Caco-2 (cell line): Measurements from ENCODE around the gene REX1BD. TPM values are rescaled to one million over a fixed set of nuclear protein-coding genes. Genes with fewer than 3 reads are reported as not detected.

Source experiments
- BruUV-seq: library from RNA; stranded (reverse); fragments of 400-500 nt; replicated peaks from 2 replicates; lab custom pipeline; 2021; lab: Mats Ljungman, UMichigan
- CTCF ChIA-PET: fragments of 300-600 bp; sonication (Branson Sonifier 250); formaldehyde crosslinking; loops from one replicate; lab custom pipeline; 2022; ENCODE audit warnings: antibody characterized with exemption; lab: Charles Lee
- POLR2A ChIA-PET: fragments of 300-600 bp; sonication (Branson Sonifier 250); formaldehyde crosslinking; loops from one replicate; lab custom pipeline; 2022; ENCODE audit warnings: antibody characterized with exemption; lab: Charles Lee
- DNase-seq, 2 experiments: peaks; one replicate each; pipeline versions ENCODE4 v3.0.0 to v3.0.0-alpha.2; 2020 to 2022
- H3K27me3 ChIP-seq: replicated peaks from 2 replicates; pipeline ENCODE4 v1.6.0; 2011; ENCODE audit warnings: low read length; ENCODE audit not compliant: control insufficient read depth, insufficient read depth
- H3K36me3 ChIP-seq: 2 replicates; pipeline ENCODE4 v1.5.1; 2011; ENCODE audit warnings: low read length; ENCODE audit not compliant: control insufficient read depth, insufficient read depth
- H3K4me1 ChIP-seq: fragments of 250-450 bp; sonication (Bioruptor Pico); 2 replicates; pipeline ENCODE4 v1.5.1; 2020; ENCODE audit warnings: mild to moderate bottlenecking
- H3K4me3 ChIP-seq: 2 replicates; pipeline ENCODE4 v1.5.1; 2011; ENCODE audit warnings: low read depth, mild to moderate bottlenecking, control low read depth, low read length
- H3K9me3 ChIP-seq: fragments of 250-450 bp; sonication (Bioruptor Pico); 2 replicates; pipeline ENCODE4 v1.5.1; 2020; ENCODE audit warnings: mild to moderate bottlenecking, moderate library complexity
- H3K27ac Mint-ChIP-seq: one replicate; pipeline ENCODE4 v1.8.0; 2022; ENCODE audit warnings: mixed read lengths; ENCODE audit not compliant: unreplicated experiment
- H3K27me3 Mint-ChIP-seq: one replicate; pipeline ENCODE4 v1.8.0; 2022; ENCODE audit warnings: mixed read lengths; ENCODE audit not compliant: insufficient read depth, unreplicated experiment
- H3K36me3 Mint-ChIP-seq: one replicate; pipeline ENCODE4 v1.8.0; 2022; ENCODE audit warnings: mild to moderate bottlenecking, mixed read lengths; ENCODE audit not compliant: insufficient read depth, unreplicated experiment
- H3K4me1 Mint-ChIP-seq: one replicate; pipeline ENCODE4 v1.8.0; 2022; ENCODE audit warnings: low read depth, mixed read lengths; ENCODE audit not compliant: unreplicated experiment
- H3K4me3 Mint-ChIP-seq: one replicate; pipeline ENCODE4 v1.8.0; 2022; ENCODE audit warnings: mild to moderate bottlenecking, moderate library complexity, mixed read lengths; ENCODE audit not compliant: unreplicated experiment
- H3K9me3 Mint-ChIP-seq: one replicate; pipeline ENCODE4 v1.8.0; 2022; ENCODE audit warnings: mixed read lengths; ENCODE audit not compliant: unreplicated experiment
- intact Hi-C: fragments of 100-400 bp; cut with micrococcal nuclease; formaldehyde crosslinking; loops from one replicate; pipeline ENCODE4 v1.10.0; 2022; ENCODE audit not compliant: unreplicated experiment
- total RNA-seq: library from RNA; stranded (reverse); gene quantifications from 2 replicates; pipeline ENCODE4 v1.2.3, GENCODE V29; 2022
- TF ChIP-seq, protein P1 (sequence below), 2 experiments: fragments of 200-600 bp in 1 of 2; IDR thresholded peaks; 1 replicate in 1 of 2; 2 replicates in 1 of 2; pipeline versions ENCODE4 v1.5.1 to v1.8.0; 2011 to 2022; ENCODE audit warnings: antibody characterized with exemption in 1 of 2, control low read depth in 1 of 2, inconsistent platforms in 1 of 2, low read depth in 1 of 2, low read length in 1 of 2, mild to moderate bottlenecking in 1 of 2, moderate library complexity in 1 of 2; ENCODE audit not compliant: insufficient read depth in 1 of 2, severe bottlenecking in 1 of 2, unreplicated experiment in 1 of 2

Gene REX1BD
- total RNA-seq, 1 experiment from 2014 or later, result 48.3 TPM

DNA sequence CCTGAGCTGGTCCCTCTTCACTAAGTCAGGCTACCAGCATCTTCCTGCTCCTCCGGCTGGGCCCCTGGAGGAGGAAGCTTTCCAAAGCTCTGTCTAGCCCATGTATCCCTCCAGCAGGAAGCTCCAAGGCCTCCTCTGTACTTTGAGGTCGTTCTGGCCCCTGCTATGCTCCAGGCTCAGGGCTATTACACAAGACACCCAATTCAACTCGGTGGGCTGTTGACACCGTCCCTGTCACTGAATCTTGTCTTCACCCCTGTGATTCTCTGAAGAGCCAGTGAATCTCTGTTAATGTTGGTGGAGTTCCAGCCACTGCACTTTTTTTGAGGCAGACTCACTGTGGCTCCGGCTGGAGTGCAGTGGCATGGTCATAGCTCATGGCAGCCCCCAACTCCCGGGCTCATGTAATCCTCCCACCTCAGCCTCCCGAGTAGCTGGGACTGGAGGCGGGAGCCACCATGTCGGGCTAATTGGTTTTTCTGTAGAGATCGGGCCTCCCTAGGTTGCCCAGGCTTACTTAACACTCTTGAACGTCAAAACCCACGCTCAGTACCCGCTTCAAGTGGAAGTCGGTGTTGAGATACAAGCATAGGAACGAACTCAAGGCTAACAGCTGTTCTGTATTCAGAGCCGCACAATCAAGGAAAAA is 512 bp upstream of the REX1BD start:
- POLR2A ChIA-PET, result interaction anchor here (0.6 to 1.3 kb wide), 3 partner anchors 14 to 243 kb away, joined by 3 to 5 read pairs (median 4); partner anchors contain the start of gene UBA52
- Histone ChIP-seq H3K4me1 (no peaks in the 10 kb centered on the region), H3K9me3 (no peaks in the 10 kb centered on the region), H3K36me3 (no peaks in the 10 kb centered on the region), H3K4me3 (peak overlapping the region; percentile 89), H3K27me3 (no peaks in the 10 kb centered on the region)
- Mint-ChIP-seq H3K4me3 (peak overlapping the region; percentile 82), H3K27me3 (no peaks in the 10 kb centered on the region), H3K36me3 (peaks cover 8% of the 10 kb centered on the region), H3K27ac (peak overlapping the region; percentile 82), H3K4me1 (peaks cover 7% of the 10 kb centered on the region), H3K9me3 (no peaks in the 10 kb centered on the region)
- TSS peak; percentile 77 for BruUV-seq
- TF ChIP-seq, protein P1, sequence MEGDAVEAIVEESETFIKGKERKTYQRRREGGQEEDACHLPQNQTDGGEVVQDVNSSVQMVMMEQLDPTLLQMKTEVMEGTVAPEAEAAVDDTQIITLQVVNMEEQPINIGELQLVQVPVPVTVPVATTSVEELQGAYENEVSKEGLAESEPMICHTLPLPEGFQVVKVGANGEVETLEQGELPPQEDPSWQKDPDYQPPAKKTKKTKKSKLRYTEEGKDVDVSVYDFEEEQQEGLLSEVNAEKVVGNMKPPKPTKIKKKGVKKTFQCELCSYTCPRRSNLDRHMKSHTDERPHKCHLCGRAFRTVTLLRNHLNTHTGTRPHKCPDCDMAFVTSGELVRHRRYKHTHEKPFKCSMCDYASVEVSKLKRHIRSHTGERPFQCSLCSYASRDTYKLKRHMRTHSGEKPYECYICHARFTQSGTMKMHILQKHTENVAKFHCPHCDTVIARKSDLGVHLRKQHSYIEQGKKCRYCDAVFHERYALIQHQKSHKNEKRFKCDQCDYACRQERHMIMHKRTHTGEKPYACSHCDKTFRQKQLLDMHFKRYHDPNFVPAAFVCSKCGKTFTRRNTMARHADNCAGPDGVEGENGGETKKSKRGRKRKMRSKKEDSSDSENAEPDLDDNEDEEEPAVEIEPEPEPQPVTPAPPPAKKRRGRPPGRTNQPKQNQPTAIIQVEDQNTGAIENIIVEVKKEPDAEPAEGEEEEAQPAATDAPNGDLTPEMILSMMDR (IDR thresholded peaks at IDR 0.05; ENCODE audit: insufficient read depth in 1 of 2, low read depth in 1 of 2, low read length in 1 of 2, severe bottlenecking in 1 of 2, unreplicated experiment in 1 of 2), result no peak
- CTCF ChIA-PET, result interaction anchor here (0.6 to 2.6 kb wide), 10 partner anchors 16 to 259 kb away, joined by 3 to 17 read pairs (median 5); partner anchors contain the start of genes KXD1 and UBA52
- intact Hi-C loops, result loop anchor here (1.0 to 10.0 kb wide), 4 partner anchors 49 to 259 kb away; partner anchors contain the start of genes ELL and KLHL26
- peak in 1 of 2 experiments; percentile 18 for DNase-seq

- intact Hi-C loops, result loop anchor here (2.0 to 10.0 kb wide), 3 partner anchors 47 to 258 kb away; partner anchors contain the start of gene KLHL26
Observed at GRCh38 chr19:18589380-18590272, 1.0 kb downstream of the REX1BD start.

More at GRCh38 chr19:18589380-18590272, 1.0 kb downstream of the REX1BD start:
- POLR2A ChIA-PET, result interaction anchor here (0.6 to 1.7 kb wide), 9 partner anchors 12 to 330 kb away, joined by 3 to 12 read pairs (median 4); partner anchors contain the start of genes COPE, DDX49, KXD1 and SSBP4
- Mint-ChIP-seq H3K4me3 (peak overlapping the region; percentile 82), H3K36me3 (peaks cover 13% of the 10 kb centered on the region), H3K9me3 (no peaks in the 10 kb centered on the region), H3K4me1 (peaks cover 10% of the 10 kb centered on the region), H3K27ac (peak overlapping the region; percentile 53), H3K27me3 (no peaks in the 10 kb centered on the region)
- CTCF ChIA-PET, result interaction anchor here (0.5 to 2.6 kb wide), 23 partner anchors 10 to 374 kb away, joined by 3 to 17 read pairs (median 4); partner anchors contain the start of genes ELL and UBA52
- Histone ChIP-seq H3K27me3 (no peaks in the 10 kb centered on the region), H3K36me3 (no peaks in the 10 kb centered on the region), H3K4me3 (peak overlapping the region; percentile 89), H3K9me3 (no peaks in the 10 kb centered on the region), H3K4me1 (peaks cover 2% of the 10 kb centered on the region; the same call in 1 of the 2 replicates)
- TF ChIP-seq, protein P1 (IDR thresholded peaks at IDR 0.05; ENCODE audit: insufficient read depth in 1 of 2, low read depth in 1 of 2, low read length in 1 of 2, severe bottlenecking in 1 of 2, unreplicated experiment in 1 of 2), result peak in 1 of 2 experiments; percentile 8
- BruUV-seq, result no TSS peak
- peak; percentile 73 to 80 for DNase-seq
